Left ventricle myocardium inferior (tissue), 1 donor: ENCODE results near the gene GEN1. TPM values are rescaled to one million over a fixed set of nuclear protein-coding genes. Genes with fewer than 3 reads are reported as not detected.

ENCODE experiments used
- DNase-seq: peaks from one replicate; pipeline ENCODE4 v3.0.0-alpha.2; 2020
- H3K27ac ChIP-seq: fragments of 200-600 bp; replicated peaks from 2 replicates; pipeline ENCODE4 v1.8.0; 2021
- H3K27me3 ChIP-seq: fragments of 200-600 bp; 2 replicates; pipeline ENCODE4 v1.8.0; 2021; ENCODE audit warnings: low read depth
- H3K36me3 ChIP-seq: fragments of 200-600 bp; 2 replicates; pipeline ENCODE4 v1.8.0; 2021
- H3K4me1 ChIP-seq: fragments of 200-600 bp; 2 replicates; pipeline ENCODE4 v1.8.0; 2021
- H3K4me3 ChIP-seq: fragments of 200-600 bp; 2 replicates; pipeline ENCODE4 v1.8.0; 2021; ENCODE audit warnings: mild to moderate bottlenecking, moderate library complexity
- H3K9me3 ChIP-seq: fragments of 200-600 bp; replicated peaks from 2 replicates; pipeline ENCODE4 v1.8.0; 2021
- intact Hi-C: fragments of 100-400 bp; cut with micrococcal nuclease; formaldehyde crosslinking; loops from one replicate; pipeline ENCODE4 v1.11.0; 2022
- total RNA-seq: library from RNA; stranded (reverse); fragmentation: NEBNext Ultra II Directional; extraction: Animal tissue kit (Norgen Biotek cat#: 25700); gene quantifications from one replicate; pipeline ENCODE4 v1.2.1, GENCODE V29; 2021
- TF ChIP-seq, protein P1 (sequence below): fragments of 200-600 bp; IDR thresholded peaks from 2 replicates; pipeline ENCODE4 v1.8.0; 2021; ENCODE audit warnings: antibody characterized with exemption, mild to moderate bottlenecking, borderline replicate concordance
- donor health status: DM: no; HTN: yes; CAD: no; lungs with severe emphysema.

Gene GEN1
- total RNA-seq, 1 donor from 2014 or later = 4.3 TPM

GRCh38 chr2:17795309-17795708 is 41.4 kb downstream of the GEN1 start:
- Histone ChIP-seq H3K36me3 (no peaks in the 10 kb centered on the region), H3K4me3 (no peak overlapping the region), H3K27ac (no peak overlapping the region), H3K9me3 (no peaks in the 10 kb centered on the region), H3K4me1 (peaks cover 20% of the 10 kb centered on the region), H3K27me3 (no peaks in the 10 kb centered on the region)
- intact Hi-C loops = no loop called here
- DNase-seq = no peak
- TF ChIP-seq, protein P1, sequence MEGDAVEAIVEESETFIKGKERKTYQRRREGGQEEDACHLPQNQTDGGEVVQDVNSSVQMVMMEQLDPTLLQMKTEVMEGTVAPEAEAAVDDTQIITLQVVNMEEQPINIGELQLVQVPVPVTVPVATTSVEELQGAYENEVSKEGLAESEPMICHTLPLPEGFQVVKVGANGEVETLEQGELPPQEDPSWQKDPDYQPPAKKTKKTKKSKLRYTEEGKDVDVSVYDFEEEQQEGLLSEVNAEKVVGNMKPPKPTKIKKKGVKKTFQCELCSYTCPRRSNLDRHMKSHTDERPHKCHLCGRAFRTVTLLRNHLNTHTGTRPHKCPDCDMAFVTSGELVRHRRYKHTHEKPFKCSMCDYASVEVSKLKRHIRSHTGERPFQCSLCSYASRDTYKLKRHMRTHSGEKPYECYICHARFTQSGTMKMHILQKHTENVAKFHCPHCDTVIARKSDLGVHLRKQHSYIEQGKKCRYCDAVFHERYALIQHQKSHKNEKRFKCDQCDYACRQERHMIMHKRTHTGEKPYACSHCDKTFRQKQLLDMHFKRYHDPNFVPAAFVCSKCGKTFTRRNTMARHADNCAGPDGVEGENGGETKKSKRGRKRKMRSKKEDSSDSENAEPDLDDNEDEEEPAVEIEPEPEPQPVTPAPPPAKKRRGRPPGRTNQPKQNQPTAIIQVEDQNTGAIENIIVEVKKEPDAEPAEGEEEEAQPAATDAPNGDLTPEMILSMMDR = no peak

DNA sequence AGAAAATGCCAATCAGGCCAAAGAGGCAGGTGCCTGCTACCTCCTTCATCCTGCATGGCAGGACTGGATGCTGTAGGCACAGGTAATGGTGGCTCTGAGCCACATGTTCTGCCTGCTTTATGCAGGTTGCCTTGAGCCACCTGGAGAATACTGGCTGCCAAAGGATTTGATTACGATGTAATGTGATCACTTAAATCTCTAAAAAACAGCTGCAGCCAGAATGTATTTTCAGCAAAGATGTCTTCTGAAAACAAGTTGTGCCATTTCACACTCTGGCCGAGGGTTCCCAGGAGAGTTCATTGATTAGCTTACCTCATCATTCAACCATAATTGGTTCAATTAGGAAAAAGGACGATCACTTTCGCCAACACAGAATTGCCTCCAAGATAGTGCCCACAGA is 44.4 kb downstream of the GEN1 start:
- Histone ChIP-seq H3K27ac (no peak overlapping the region), H3K27me3 (no peaks in the 10 kb centered on the region), H3K4me1 (peaks cover 29% of the 10 kb centered on the region), H3K9me3 (no peaks in the 10 kb centered on the region), H3K36me3 (no peaks in the 10 kb centered on the region), H3K4me3 (no peak overlapping the region)
- DNase-seq = no peak
- TF ChIP-seq, protein P1 = no peak
- intact Hi-C loops = no loop called here

DNA sequence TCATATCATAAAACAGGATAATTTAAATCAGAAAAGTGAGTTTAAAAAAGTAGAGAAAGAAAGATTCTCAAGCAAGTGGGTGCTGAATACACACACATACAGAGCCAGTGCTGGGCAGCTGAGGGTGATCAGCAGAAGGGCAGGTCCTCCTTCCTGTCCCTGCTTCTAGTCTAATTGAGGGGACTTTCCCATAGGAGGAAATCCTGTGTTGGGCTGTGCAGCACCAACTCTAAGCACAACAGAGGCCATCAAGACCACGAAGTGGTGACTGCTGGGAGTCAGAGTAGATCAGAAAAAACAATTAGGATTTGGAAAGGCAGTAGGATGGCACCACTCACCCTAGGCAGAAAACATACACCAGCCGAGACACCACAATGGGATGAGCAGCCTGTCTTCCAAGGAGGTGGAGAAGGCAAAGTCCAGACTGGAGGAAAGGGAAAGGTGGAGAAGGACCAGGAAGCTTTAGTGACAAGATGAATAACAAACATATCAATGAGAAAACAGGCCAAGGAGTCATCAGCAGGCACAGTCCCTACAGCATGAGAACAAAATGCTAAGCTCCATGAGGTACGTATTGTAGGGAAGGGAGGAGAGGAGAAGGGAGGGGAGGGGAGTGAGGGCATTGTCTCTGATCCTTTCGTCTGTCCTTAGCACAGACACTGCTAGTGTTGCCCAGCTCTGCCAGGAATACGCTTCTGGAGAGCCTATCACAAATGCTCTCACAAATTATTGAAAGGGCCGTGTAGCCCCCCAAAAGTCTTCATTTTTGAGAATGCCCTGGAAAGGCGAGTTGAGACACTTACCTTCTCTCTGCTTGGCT is 45.6 kb downstream of the GEN1 start:
- Histone ChIP-seq H3K4me1 (peaks cover 22% of the 10 kb centered on the region), H3K27me3 (no peaks in the 10 kb centered on the region), H3K9me3 (no peaks in the 10 kb centered on the region), H3K27ac (peak overlapping the region; percentile 66), H3K36me3 (no peaks in the 10 kb centered on the region), H3K4me3 (no peak overlapping the region)
- no peak for DNase-seq
- TF ChIP-seq, protein P1 = no peak
- intact Hi-C loops = no loop called here

GRCh38 chr2:17800219-17800618 is 46.3 kb downstream of the GEN1 start:
- H3K4me1 ChIP-seq = peaks cover 24% of the 10 kb centered on the region
- no peaks in the 10 kb centered on the region for H3K36me3 ChIP-seq
- no peaks in the 10 kb centered on the region for H3K27me3 ChIP-seq
- no peaks in the 10 kb centered on the region for H3K9me3 ChIP-seq
- DNase-seq = no peak
- H3K27ac ChIP-seq = peak overlapping the region; percentile 66
- intact Hi-C loops = no loop called here
- no peak overlapping the region for H3K4me3 ChIP-seq
- TF ChIP-seq, protein P1 = no peak

DNA sequence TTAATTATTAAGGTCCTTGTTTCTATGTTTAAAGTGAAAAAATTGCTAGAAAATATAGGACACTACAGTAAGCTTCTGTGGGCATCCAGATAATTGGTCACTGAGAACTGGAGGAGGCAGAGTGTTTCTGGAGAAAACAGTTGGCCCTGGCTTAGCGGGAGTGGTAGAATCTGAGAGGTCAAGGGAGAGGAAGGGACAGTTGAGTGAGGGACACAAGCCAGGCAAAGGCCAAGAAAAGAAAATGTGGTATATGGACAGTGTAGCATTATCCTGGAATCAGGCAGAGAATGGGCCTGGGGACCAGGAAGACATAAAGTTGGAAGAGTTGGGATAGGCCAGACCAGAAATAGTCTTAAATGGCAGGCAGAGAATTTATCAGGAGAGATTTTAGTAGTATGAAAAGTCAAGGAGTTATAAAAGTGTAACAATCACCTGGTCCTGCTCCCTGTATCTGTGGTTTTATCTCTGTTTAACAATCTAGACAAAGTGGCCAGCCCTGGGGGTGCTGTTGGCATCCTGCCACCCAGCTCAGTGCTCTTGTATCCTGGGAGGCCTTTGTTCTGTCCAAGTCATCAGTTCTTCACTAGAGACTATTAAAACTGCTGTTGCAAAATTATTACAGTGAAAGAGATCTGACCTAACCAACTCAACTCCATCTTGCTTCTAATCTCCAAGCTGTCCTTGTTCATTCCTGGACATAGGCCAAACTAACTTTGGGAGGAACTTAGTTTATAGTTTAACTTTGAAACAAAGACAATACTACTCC is 46.9 kb downstream of the GEN1 start:
- Histone ChIP-seq H3K9me3 (no peaks in the 10 kb centered on the region), H3K4me1 (peaks cover 24% of the 10 kb centered on the region), H3K4me3 (no peak overlapping the region), H3K36me3 (no peaks in the 10 kb centered on the region), H3K27me3 (no peaks in the 10 kb centered on the region), H3K27ac (peak overlapping the region; percentile 66)
- intact Hi-C loops = no loop called here
- DNase-seq = no peak
- TF ChIP-seq, protein P1 = no peak
